GM18519 (cell line): ENCODE results near the gene DEFB127.
"Not testable (repeated sequence)": the region's sequence is repeated elsewhere in the genome, so short reads cannot be mapped to it uniquely, and the experiment has no call there.

Experiments
- ATAC-seq: cut with Tn5 transposase; IDR thresholded peaks from one replicate; pipeline ENCODE4 v1.9.1; 2021; ENCODE audit warnings: mild to moderate bottlenecking, moderate library complexity; ENCODE audit not compliant: unreplicated experiment, low FRiP score

Gene DEFB127, protein sequence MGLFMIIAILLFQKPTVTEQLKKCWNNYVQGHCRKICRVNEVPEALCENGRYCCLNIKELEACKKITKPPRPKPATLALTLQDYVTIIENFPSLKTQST

DNA sequence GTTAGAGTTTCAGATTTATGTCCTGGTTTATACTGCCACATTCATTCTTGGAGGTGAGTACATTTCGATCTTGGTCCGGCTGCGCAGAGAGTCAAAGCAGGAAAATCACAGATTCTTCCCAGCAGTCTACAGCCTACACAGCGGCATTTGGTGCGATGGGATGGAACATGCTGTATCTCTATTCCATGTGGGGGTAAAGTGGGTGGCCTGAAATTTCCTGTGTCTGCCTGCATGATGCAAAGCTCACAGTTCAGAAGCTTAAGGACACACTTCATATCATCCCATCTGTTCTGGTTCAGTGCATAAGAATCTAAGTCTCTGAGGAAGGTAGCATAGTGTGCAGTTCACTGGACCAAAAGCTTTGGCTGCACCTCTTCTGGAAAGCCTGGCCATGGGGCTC lies at the start of gene DEFB127:
DEFB127 (plus strand) TSS at position 301 of the 400 bp plus-strand sequence; CDS start at position 392, 91 bp downstream.
- ATAC-seq: no peak

DNA sequence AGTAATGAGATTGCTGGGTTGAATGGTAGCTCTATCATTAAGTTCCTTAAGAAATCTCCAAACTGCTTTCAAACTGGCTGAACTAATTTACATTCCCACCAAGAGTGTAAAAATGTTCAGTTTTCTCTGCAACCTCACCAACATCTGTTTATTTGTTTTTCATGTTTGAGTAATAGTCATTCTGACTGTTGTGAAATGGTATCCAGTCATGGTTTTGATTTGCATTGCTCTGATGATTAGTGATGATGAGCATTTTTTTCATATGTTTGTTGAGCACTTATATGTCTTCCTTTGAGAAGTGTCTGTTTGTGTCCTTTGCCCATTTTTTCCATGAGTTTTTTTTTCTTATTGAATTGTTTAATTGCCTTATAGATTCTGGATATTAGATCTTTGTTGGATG lies 44.9 kb upstream of the DEFB127 start:
- ATAC-seq: no peak

DNA sequence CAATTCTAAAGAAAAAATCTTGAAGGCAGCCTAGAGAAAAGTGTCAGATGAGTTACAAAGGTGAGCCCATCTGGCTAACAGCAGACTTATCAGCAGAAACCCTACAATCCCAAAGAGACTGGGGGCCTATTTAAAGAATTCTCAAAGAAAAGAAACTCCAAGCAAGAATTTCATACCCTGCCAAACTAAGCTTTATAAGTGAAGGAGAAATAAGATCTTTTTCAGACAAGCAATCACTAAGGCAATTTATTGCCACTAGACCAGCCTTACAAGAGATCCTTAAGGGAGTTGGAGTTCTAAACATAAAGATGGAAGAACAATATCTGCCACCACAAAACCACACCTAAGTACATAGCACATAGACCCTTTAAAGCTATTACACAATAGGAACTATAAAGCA lies 39.7 kb upstream of the DEFB127 start:
- ATAC-seq: no peak

DNA sequence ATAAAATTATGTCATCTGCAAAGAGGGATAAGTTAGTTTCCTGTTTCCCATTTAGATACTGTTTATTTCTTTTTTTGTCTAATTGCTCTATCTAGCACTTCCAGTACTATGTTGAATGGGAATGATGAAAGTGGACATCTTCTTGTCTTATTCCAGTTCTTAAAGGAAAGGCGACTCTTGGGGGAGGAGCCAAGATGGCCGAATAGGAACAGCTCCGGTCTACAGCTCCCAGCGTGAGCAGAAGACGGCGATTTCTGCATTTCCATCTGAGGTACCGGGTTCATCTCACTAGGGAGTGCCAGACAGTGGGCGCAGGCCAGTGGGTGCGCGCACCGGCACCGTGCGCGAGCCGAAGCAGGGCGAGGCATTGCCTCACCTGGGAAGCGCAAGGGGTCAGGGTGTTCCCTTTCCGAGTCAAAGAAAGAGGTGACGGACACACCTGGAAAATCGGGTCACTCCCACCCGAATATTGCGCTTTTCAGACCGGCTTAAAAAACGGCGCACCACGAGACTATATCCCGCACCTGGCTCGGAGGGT lies 27.4 kb upstream of the DEFB127 start:
- not testable (repeated sequence) for ATAC-seq

DNA sequence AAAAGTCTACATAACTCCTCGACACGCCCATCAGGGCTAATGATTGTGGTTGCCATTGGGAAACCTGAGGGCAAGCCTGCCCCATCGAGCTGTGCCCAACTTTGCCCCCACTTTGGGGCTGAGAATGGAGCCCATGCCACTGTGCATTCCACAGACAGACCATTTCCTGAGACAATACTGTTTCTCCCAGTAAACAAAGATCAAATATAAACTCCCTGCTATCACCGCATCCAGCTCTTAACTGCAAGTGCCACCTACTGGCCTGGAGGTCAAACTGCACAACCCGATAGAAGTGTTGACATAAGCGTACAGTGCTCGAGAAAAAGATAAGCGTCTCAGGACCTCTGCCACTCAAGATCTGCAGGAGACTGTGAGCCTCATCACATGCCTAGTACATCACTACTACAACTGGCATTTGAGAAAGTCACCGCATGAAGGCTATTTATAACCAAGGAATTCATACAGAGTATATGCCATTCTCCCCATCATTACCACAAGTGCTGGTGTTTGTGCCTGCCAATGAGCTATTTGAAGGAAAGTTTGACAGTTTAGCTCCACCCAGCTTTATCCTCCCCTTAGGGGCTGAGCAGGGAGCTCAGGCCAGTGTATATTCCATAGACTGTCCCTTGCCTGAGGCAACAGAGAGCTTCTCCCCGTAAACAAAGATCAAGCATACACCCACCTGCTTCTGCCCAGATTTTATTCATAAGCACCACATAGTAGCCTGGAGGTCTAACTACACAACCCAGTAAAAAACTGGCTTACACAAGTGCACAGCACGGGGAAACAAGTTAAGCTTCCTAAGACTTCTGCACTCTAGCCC lies 19.4 kb upstream of the DEFB127 start:
- ATAC-seq: no peak

DNA sequence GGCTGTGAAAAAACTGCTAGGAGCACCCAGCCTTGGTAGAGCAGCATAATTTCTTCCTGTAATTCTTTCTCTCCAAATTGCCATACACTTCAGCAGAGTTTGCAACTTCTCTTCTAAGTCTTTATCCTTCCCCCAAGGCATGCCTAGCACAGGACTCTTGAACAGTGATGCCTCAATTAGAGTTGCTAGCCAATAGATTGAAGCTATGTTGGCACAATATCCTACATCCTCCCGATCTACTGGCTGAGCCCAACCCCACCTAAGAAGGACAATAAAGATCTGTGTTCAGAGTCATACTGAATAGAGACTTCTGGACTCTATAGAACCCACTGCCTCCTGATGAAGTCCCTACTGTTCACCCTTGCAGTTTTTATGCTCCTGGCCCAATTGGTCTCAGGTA lies 15.0 kb upstream of the DEFB127 start, which contains the start of gene DEFB126:
DEFB126 (plus strand) TSS at position 301 of the 400 bp plus-strand sequence; CDS start at position 340, 39 bp downstream.
- no peak for ATAC-seq

DNA sequence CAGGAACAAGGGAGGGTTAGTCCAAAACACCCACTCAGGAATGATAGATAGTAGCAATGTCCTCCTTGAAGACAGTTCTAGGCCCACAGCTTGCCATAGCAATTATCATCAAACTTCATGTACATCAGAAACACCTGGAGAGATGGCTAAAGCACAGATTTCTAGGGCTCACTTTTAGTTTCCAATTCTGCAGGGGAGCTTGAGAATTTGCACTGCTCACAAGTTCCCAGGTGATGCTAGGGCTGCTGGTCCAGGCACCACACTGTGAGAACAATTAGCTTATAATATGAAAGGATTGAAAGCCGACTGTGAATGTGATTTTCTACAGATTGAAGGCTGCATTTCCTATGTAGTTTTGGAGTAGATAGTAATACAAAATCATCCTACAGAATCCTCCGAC lies 11.4 kb upstream of the DEFB127 start:
- ATAC-seq: no peak

DNA sequence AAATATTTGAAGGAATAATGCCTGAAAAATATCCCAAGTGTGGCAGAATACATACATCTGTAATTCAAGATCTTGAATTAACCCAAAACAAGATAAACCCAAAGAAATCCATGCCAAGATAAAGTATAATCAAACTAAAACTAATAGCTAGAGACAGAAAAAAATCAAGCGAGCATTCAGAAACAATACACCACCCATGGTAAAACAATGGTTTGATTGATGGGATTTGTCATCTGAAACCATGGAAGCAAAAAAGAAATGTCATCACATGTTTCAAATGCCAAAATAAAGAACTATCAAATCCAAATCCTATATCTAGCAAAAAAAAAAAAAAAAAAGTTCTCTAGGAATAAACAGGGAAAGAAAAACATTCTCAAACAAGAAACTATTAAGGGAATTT lies 5.1 kb upstream of the DEFB127 start:
- ATAC-seq: no peak

DNA sequence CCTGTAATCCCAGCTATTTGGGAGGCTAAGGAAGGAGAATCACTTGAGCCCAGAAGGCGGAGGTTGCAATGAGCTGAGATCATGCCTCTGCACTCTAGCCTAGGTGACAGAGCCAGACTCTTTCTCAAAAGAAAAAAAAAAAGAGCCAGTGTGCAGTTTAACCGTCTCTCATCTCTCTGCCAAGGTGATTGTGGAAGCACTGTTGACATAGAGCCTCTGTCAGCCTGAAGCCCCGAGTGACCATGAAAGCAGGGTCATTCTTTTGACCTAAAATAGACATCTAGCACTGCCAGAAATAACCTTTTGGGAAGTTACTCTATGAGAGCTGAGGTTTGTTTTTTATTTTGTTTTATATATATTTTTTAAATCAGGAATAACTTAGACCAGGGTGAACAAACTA lies 7.4 kb downstream of the DEFB127 start:
- ATAC-seq: no peak

DNA sequence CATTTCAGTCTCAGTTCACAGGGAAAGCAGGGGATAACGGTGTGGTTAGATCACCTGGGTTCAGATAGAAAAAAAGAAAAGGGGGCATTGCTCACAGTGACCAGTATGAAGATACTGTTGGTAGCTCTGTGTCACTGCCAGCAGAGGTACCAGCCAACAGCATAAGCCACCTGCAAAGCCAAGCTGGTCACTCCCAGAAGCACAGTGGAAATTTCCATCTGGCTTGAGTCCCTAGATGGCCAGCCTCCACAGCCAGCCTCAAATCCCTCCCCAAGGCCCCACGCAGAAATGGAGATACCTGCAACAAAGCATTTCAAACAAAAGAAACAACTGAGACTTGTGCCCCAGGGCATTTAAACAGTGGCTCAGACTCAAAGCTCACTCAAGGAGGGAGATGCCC lies 11.6 kb downstream of the DEFB127 start:
- ATAC-seq: no peak

DNA sequence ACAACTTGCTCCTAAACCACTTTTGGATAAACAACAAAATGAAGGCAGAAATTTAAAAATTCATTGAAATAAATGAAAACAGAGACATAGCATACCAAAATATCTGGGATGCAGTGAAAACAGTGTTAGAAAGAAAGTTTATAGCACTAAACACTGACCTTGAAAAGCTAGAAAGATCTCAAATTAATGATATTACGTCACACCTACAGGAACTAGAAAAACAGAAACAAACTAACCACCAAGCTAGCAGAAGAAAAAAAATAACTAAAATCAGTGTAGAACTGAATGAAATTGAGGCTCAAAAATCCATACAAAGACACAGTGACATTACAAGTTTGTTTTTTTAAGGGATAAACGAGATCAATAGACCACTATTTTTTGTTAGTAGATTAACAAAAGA lies 27.0 kb downstream of the DEFB127 start:
- ATAC-seq: no peak

DNA sequence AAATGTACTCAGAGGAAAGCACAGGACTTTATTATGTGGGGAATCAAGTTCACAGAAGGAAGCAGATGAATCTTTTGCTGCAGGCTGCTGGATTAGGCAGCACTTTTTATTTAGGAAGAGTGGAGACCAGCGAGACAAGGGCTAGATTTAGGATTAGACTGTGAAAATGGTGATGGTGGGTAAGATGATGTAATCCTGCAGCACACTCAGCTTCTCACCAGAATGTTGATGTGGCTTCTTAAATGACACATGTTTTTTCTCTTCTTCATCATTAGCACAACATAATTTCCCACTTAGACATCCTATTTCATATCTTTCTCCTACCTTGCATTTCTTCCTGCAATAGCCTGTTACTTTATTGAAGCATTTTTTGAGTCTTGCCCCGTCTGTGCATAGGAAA lies 30.5 kb downstream of the DEFB127 start:
- ATAC-seq: no peak

DNA sequence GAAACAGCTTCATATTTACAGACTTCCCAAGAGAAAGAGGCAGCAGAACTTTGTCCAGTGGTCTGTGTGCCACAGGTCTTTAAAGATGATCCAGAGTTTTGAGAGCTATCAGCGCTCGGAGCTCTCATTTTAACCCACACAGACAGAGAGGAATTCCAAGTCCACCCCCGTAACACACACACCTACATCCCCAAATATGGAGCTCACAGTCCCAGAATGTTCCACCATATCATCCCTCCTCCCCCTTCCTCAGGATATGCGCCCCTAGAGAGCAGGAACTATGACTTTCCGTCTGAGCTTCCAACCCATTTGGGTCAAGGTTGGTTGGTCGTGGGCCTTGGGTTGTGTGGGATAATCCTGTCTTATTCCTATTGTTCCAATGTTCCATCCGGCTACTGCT lies 32.4 kb downstream of the DEFB127 start, which contains the start of gene DEFB128:
DEFB128 (minus strand) TSS at position 101 of the 400 bp plus-strand sequence; CDS start at position 13, 88 bp downstream.
- no peak for ATAC-seq

DNA sequence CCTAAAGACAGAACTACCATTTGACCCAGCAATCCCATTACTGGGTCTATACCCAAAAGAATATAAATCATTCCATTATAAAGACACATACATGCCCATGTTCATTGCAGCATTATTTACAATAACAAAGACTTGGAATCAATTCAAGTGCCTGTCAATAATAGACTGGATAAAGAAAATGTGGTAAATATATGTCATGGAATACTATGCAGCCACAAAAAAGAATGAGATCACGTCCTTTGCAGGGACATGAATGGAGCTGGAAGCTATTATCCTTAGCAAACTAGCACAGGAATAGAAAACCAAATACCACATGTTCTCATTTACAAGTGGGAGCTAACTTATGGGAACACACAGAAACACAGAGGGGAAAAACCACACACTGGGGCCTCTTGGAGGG lies 41.0 kb downstream of the DEFB127 start:
- no peak for ATAC-seq

DNA sequence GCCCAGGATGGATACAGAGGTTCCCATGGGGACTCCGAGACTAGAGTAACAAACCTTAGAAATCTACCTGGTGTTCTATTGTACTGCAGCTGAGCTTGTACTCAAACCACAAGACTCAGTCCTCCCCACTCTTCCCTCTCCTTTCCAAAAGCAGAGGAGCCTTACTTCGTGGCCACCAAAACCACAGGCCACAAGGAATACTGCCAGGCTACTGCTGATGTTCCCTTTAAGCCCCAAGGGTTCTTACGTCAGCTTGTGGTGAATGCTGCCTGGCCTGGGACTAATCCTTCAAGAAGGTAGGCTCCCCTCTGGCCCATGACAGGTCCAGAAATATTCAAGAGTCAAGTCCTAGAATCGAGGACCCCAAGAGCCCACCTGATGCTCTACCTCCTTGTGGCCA lies 42.7 kb downstream of the DEFB127 start:
- ATAC-seq: no peak

DNA sequence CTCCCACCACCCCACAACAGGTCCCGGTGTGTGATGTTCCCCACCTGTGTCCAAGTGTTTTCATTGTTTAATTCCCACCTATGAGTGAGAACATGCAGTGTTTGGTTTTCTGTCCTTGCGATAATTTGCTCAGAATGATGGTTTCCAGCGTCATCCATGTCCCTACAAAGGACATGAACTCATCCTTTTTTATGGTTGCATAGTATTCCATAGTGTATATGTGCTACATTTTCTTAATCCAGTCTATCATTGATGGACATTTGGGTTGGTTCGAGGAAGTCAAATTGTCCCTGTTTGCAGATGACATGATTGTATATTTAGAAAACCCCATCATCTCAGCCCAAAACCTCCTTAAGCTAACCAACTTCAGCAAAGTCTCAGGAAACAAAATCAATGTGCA lies 46.4 kb downstream of the DEFB127 start:
- not testable (repeated sequence) for ATAC-seq
